Activated CD8-positive, alpha-beta memory T cell treated with anti-CD3 and anti-CD28 coated beads for 24 hours (primary cell): ENCODE results near the gene PEX12.
"Not testable (repeated sequence)": the region's sequence is repeated elsewhere in the genome, so short reads cannot be mapped to it uniquely, and the experiment has no call there.

Experiments used
- DNase-seq: peaks from one replicate; pipeline ENCODE4 v3.0.0-alpha.2; 2020

Gene PEX12

GRCh38 chr17:35535406-35535805 is 43.0 kb downstream of the PEX12 start:
- DNase-seq, result not testable (repeated sequence)

GRCh38 chr17:35534576-35535093 is 43.7 kb downstream of the PEX12 start:
- no peak for DNase-seq

- no peak for DNase-seq
Observed at GRCh38 chr17:35531160-35531559, 47.2 kb downstream of the PEX12 start.

- no peak for DNase-seq
Observed at GRCh38 chr17:35529866-35530265, 48.5 kb downstream of the PEX12 start.

- not testable (repeated sequence) for DNase-seq
Observed at GRCh38 chr17:35529326-35529725, 49.0 kb downstream of the PEX12 start.
